GM19043 (cell line): Measurements from ENCODE around the gene MARCO.

Experiments used
- ATAC-seq: cut with Tn5 transposase; IDR thresholded peaks from one replicate; pipeline ENCODE4 v1.9.1; 2021; ENCODE audit warnings: low read depth; ENCODE audit not compliant: unreplicated experiment

MARCO gene

GRCh38 chr2:118942031-118942430, at the start of gene MARCO:
TSS of gene MARCO (plus strand) at chr2:118942194. CDS start at chr2:118942301, 107 bp downstream.
- no peak for ATAC-seq

- no peak for ATAC-seq
These were observed 48.9 kb upstream of the MARCO start for GRCh38 chr2:118893100-118893499.

- ATAC-seq: no peak
These were observed 39.5 kb upstream of the MARCO start for GRCh38 chr2:118902266-118903028.

GRCh38 chr2:118903029-118903351, 39.0 kb upstream of the MARCO start:
- no peak for ATAC-seq

GRCh38 chr2:118903551-118904479, 38.2 kb upstream of the MARCO start:
- no peak for ATAC-seq

GRCh38 chr2:118905206-118905605, 36.8 kb upstream of the MARCO start:
- ATAC-seq: no peak

- no peak for ATAC-seq
These were observed 35.8 kb upstream of the MARCO start for GRCh38 chr2:118906186-118906585.

- no peak for ATAC-seq
These were observed 34.2 kb upstream of the MARCO start for GRCh38 chr2:118907759-118908158.

GRCh38 chr2:118909191-118909590, 32.8 kb upstream of the MARCO start:
- no peak for ATAC-seq

GRCh38 chr2:118911166-118911856, 30.7 kb upstream of the MARCO start:
- no peak for ATAC-seq

GRCh38 chr2:118911936-118912335, 30.1 kb upstream of the MARCO start:
- no peak for ATAC-seq

GRCh38 chr2:118913131-118913802, 28.7 kb upstream of the MARCO start:
- no peak for ATAC-seq

- no peak for ATAC-seq
These were observed 28.0 kb upstream of the MARCO start for GRCh38 chr2:118913803-118914645.

GRCh38 chr2:118914721-118915453, 27.1 kb upstream of the MARCO start:
- no peak for ATAC-seq

GRCh38 chr2:118918017-118918416, 24.0 kb upstream of the MARCO start:
- ATAC-seq: no peak

GRCh38 chr2:118921646-118922045, 20.3 kb upstream of the MARCO start:
- no peak for ATAC-seq

- ATAC-seq: no peak
These were observed 19.7 kb upstream of the MARCO start for GRCh38 chr2:118922254-118922653.

GRCh38 chr2:118923371-118923770, 18.6 kb upstream of the MARCO start:
- no peak for ATAC-seq

GRCh38 chr2:118925476-118925875, 16.5 kb upstream of the MARCO start:
- ATAC-seq: no peak
